Activated T-cell treated with anti-CD3 and anti-CD28 coated beads for 4 hours (primary cell): ENCODE data around the gene B4GALT5.

Experiments
- DNase-seq: peaks from one replicate; pipeline ENCODE4 v3.0.0-alpha.2; 2020

The B4GALT5 gene

DNA sequence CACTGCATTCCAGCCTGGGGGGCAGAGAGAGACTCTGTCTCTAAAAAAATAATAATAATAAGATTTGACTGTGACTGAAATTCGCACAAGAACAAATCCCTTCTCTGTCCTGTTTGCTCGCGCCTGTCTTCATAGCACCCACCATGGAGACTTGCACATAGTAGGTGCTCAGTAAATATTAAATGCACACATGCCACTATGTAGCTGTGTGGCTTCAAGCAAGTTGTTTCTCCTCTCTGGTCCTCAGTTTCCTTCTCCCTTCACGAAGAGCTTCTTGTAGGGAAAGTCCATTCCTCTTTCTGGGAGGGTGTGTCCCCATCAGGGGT, 130.4 kb downstream of the B4GALT5 start:
- DNase-seq, result no peak
